ENCODE results near the gene SORCS2.

GRCh38 chr4:7330031-7330596 is 137.8 kb downstream of the SORCS2 start:
- TF ChIP-seq, protein P1, sequence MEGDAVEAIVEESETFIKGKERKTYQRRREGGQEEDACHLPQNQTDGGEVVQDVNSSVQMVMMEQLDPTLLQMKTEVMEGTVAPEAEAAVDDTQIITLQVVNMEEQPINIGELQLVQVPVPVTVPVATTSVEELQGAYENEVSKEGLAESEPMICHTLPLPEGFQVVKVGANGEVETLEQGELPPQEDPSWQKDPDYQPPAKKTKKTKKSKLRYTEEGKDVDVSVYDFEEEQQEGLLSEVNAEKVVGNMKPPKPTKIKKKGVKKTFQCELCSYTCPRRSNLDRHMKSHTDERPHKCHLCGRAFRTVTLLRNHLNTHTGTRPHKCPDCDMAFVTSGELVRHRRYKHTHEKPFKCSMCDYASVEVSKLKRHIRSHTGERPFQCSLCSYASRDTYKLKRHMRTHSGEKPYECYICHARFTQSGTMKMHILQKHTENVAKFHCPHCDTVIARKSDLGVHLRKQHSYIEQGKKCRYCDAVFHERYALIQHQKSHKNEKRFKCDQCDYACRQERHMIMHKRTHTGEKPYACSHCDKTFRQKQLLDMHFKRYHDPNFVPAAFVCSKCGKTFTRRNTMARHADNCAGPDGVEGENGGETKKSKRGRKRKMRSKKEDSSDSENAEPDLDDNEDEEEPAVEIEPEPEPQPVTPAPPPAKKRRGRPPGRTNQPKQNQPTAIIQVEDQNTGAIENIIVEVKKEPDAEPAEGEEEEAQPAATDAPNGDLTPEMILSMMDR (IDR thresholded peaks at IDR 0.05; ENCODE audit: low read depth, low read length, poor library complexity, severe bottlenecking): no peak
- TF ChIP-seq EZH2phosphoT487 (IDR thresholded peaks at IDR 0.05; ENCODE audit: borderline replicate concordance, low read length): no peak

All from DOHH2 (cell line).